GM21717 (cell line): ENCODE measurements around the gene DDC.
"Not testable (repeated sequence)": the region's sequence is repeated elsewhere in the genome, so short reads cannot be mapped to it uniquely, and the experiment has no call there.

ENCODE experiments used
- ATAC-seq: cut with Tn5 transposase; IDR thresholded peaks from one replicate; pipeline ENCODE4 v1.9.1; 2021; ENCODE audit warnings: mild to moderate bottlenecking, moderate library complexity; ENCODE audit not compliant: unreplicated experiment

Gene DDC

DNA sequence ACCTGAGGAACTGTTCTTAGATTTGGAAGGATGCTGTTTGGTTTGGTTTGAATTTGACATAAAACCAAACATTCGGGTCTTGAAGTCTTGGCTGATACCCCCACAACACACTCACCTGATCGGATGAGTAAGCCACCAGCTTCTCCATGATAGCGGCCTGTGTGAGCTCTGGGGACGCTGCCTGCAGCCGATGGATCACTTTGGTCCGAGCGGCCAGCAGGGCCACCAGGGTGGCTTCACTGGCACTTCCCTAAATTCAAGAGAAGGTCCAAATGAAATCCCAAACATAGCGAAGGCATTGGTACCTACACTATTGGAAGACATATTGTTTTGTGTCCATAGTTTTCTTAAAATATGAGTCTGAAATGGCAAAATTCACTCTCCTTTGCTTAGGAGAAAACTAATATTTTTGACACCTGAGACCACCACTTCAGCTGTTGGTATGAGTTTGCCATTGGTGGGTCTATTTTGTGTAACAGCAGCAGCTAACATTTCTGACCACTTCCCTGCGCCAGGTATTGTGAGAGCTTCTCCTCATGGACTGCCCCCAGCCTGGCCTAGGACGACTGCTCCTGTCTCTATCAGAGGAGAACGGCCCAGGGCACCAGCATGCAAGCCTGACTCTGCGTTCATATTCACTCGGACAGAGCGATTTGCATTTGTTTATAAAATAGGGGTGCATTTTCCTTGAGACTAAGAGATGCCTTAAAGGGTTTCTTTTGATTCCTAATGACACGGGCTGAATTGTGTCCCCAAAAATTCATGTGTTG lies 35.9 kb downstream of the DDC start:
- no peak for ATAC-seq

- ATAC-seq: no peak
Observed at GRCh38 chr7:50528266-50529092, 36.7 kb downstream of the DDC start.

GRCh38 chr7:50519350-50519749 lies 45.9 kb downstream of the DDC start:
- not testable (repeated sequence) for ATAC-seq

DNA sequence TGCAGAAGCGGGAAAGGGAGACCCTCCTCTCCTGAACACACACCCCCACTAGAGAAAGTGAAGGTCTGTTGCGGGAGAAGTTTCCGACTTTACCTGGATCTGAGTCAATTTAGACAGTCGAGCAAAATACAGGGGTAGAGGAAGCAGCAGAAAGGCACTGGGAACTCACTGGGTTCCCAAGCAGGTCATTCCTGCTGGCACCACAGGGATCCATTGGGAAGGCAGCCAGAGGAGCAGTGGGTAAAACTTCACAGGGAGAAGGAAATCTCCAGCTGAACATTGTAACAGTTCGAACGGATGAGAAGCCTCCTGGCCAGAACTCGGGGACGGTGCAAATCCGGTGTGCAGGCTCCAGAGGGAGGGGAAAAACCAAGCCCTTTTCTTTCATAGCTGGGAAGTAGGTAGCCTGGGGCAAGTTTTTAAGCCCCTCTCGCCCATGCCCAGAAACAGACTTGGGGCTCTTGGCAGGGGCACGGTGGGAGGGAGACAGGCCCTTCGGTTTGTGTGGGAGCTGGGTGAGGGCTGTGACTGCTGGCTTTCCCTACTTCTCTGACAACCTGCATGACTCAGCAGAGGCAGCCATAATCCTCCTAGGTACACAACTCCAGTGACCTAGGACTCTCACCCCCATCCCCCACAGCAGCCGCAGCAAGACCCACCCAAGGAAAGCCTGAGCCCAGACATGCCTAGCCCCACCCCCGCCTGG lies 51.9 kb downstream of the DDC start:
- no peak for ATAC-seq

GRCh38 chr7:50512384-50512783 lies 52.8 kb downstream of the DDC start:
- ATAC-seq: no peak

- ATAC-seq: no peak
Observed at GRCh38 chr7:50509459-50509858, 55.7 kb downstream of the DDC start.

GRCh38 chr7:50508471-50508943 lies 56.7 kb downstream of the DDC start:
- no peak for ATAC-seq

- no peak for ATAC-seq
Observed at GRCh38 chr7:50507898-50508470, 57.2 kb downstream of the DDC start.

DNA sequence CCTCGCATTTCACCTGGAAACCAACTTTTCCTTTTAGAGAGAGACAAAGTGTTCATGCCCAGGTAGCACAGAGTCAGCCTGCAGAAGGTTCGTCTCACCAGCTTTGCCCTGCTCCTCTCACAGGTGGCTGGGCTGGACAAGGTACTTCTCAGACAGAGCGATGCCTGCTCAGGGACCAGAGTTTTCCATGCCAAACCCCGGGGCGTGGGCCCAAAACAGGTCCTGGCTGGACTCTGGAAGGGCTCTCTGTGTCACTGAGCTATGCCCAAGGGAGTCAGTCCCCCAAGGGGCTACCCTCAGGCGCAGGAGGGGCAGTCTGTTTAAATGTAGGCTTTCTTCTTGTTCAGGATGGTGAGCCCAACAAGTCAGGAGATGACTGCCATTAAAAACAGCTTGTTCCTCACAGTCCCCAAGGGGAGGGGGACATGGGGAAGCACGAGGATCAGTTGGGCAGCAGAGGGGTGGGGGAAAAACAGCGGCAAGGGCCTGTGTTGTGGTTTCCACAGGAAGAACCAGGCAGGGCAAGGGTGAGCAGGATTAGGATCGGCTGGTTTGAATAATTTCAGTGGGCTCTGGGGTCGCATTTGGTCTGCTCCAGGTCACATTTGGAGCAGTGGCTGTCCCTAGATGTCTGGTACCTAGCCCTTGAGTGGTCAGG lies 59.5 kb downstream of the DDC start:
- ATAC-seq: no peak

- ATAC-seq: no peak
Observed at GRCh38 chr7:50504646-50505546, 60.3 kb downstream of the DDC start.

GRCh38 chr7:50502947-50503346 lies 62.3 kb downstream of the DDC start:
- ATAC-seq: no peak

- no peak for ATAC-seq
Observed at GRCh38 chr7:50502001-50502684, 63.1 kb downstream of the DDC start.

DNA sequence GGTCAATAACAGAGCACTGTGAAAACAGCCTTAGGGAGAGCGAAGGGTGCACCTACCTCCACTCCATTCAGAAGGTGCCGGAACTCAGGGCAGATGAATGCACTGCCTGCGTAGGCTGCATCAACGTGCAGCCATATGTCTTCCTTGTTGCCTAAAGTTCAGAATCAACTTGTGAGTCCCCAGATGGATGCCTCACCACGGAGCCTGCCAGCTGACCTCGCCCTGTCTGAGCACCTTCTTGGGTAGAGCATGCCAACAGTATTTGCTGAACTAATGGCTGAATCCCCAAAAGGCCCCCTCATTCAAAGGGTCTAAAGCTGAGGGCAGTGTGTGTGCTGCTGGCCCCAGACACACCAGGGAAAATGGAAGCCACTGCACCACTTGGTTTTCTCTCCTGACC lies 66.1 kb downstream of the DDC start:
- ATAC-seq: no peak

- no peak for ATAC-seq
Observed at GRCh38 chr7:50497968-50498367, 67.2 kb downstream of the DDC start.

- no peak for ATAC-seq
Observed at GRCh38 chr7:50497068-50497642, 68.0 kb downstream of the DDC start.

DNA sequence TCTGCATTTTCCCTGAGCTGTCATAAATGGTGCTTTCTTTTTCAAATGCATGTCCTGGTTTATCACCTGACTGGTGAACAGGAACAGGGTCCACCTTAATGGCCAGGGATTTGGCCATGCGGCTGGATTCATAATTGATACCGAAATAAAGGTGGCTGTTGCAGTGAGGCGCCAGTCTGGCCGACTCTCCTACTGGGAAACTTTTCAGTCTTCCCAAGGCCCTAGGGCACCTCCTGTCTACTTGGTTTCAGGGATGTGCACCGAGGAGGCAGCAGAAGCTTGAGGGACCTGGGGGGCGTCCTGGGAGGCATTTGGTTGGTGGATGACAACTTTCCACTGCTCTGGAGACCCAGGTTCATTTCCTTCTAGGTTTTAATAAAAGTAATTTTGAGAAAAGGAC lies 68.6 kb downstream of the DDC start:
- no peak for ATAC-seq

DNA sequence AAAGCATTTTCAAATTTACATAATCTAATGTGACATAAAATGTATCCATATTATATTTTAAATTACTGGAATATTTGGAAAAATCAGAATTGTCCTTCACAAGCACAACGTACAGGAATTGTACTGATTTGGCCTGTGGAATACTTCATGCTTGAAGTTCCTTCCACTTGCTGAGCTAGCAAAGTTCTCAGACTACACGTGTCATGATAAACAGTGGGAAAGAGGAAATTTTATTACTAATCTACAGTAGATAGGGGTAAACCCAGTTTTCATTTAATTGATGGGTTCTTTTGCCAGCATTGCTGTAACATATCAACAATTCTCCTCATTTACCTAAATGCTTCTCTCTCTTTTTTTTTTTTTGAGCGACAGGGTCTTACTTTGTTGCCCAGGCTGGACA lies 69.5 kb downstream of the DDC start:
- no peak for ATAC-seq

- ATAC-seq: no peak
Observed at GRCh38 chr7:50492770-50493519, 72.3 kb downstream of the DDC start.
